Stomach (tissue), 4 donors: ENCODE results near the gene DLD.
A peak's percentile ranks its signal among the peaks of the same experiment; 100 is the strongest.

Source experiments
- CTCF ChIP-seq, 7 experiments: fragments of 450-650 bp in 4 of 7; fragments of 200-600 bp in 3 of 7; sonication (generic) in 3 of 7; IDR thresholded peaks; one replicate each; pipeline ENCODE4 v1.5.1; 2016 to 2019; ENCODE audit warnings: antibody characterized with exemption in 7 of 7, control low read depth in 2 of 7, mild to moderate bottlenecking in 1 of 7
- POLR2AphosphoS5 ChIP-seq, 3 donors: sonication (generic); formaldehyde crosslinking; IDR thresholded peaks; one replicate each; pipeline ENCODE4 v1.6.1; 2016; ENCODE audit warnings: antibody characterized with exemption in 3 of 3

DNA sequence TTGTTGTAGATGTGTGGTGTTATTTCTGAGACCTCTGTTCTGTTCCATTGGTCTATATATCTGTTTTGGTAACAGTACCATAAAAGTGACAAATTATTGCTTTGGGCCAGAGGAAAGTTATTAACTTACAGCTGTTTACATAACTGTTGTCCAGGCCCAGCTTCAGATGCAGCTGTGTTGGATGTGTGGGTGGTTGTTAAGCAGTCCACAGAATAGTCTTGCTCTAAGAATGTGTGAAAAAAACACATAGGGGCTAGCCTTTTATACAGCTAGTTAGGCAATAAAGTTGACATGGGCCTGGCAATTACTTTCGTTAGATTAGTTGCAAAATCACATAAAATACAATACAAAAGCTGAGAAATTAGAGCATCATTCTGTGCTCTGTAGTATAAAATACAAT, 31.9 kb downstream of the DLD start:
- TF ChIP-seq CTCF (IDR thresholded peaks at IDR 0.05) (no peak), POLR2AphosphoS5 (IDR thresholded peaks at IDR 0.05) (peak in 1 of 3 donors; percentile 7)
